GM23338 (cell line): ENCODE measurements around the gene FLNA.

Experiments
- CREB1 ChIP-seq: fragments of 250-450 bp; sonication (Bioruptor Pico); IDR thresholded peaks from 2 replicates; pipeline ENCODE4 v1.5.0; 2020; ENCODE audit warnings: low read depth, mild to moderate bottlenecking, moderate library complexity
- EZH2 ChIP-seq: fragments of 200-600 bp; sonication (generic); IDR thresholded peaks from one replicate; pipeline ENCODE4 v1.8.0; 2017; ENCODE audit warnings: antibody characterized with exemption, mild to moderate bottlenecking, low read depth; ENCODE audit not compliant: unreplicated experiment
- EZH2phosphoT487 ChIP-seq: fragments of 200-600 bp; sonication (generic); IDR thresholded peaks from one replicate; pipeline ENCODE4 v1.8.1; 2018; ENCODE audit warnings: antibody characterized with exemption; ENCODE audit not compliant: unreplicated experiment
- JUNB ChIP-seq: IDR thresholded peaks from one replicate; pipeline ENCODE4 v1.6.1; 2016; ENCODE audit warnings: antibody characterized with exemption; ENCODE audit not compliant: unreplicated experiment
- NANOG ChIP-seq: IDR thresholded peaks from 2 replicates; pipeline ENCODE4 v1.6.1; 2016; ENCODE audit warnings: antibody characterized with exemption, borderline replicate concordance
- POLR2AphosphoS5 ChIP-seq: IDR thresholded peaks from 2 replicates; pipeline ENCODE4 v1.6.1; 2016; ENCODE audit warnings: antibody characterized with exemption, low read depth
- ZNF114 ChIP-seq: fragments of 250-450 bp; sonication (Bioruptor Pico); IDR thresholded peaks from 2 replicates; pipeline ENCODE4 v1.5.0; 2020; ENCODE audit warnings: mild to moderate bottlenecking, moderate library complexity
- ZNF331 ChIP-seq: fragments of 250-450 bp; sonication (Bioruptor Pico); IDR thresholded peaks from 2 replicates; pipeline ENCODE4 v1.5.0; 2020; ENCODE audit warnings: low read depth, mild to moderate bottlenecking, moderate library complexity
- TF ChIP-seq, protein P1 (sequence below), 2 experiments: fragments of 200-600 bp in 1 of 2; sonication (generic) in 1 of 2; conservative IDR thresholded peaks; 2 replicates each; pipeline versions ENCODE4 v1.5.1 to v1.6.1; 2016 to 2017; ENCODE audit warnings: antibody characterized with exemption in 2 of 2, low read depth in 2 of 2, mild to moderate bottlenecking in 2 of 2, moderate library complexity in 1 of 2
- TF ChIP-seq, protein P2 (sequence below): IDR thresholded peaks from 2 replicates; pipeline ENCODE4 v1.6.1; 2016; ENCODE audit warnings: antibody characterized with exemption
- TF ChIP-seq, protein P3 (sequence below): IDR thresholded peaks from one replicate; pipeline ENCODE4 v1.6.1; 2018; ENCODE audit warnings: antibody characterized with exemption; ENCODE audit not compliant: unreplicated experiment
- TF ChIP-seq, protein P4 (sequence below): fragments of 250-450 bp; sonication (Bioruptor Pico); IDR thresholded peaks from 2 replicates; pipeline ENCODE4 v1.5.0; 2020; ENCODE audit warnings: mild to moderate bottlenecking, moderate library complexity

DNA sequence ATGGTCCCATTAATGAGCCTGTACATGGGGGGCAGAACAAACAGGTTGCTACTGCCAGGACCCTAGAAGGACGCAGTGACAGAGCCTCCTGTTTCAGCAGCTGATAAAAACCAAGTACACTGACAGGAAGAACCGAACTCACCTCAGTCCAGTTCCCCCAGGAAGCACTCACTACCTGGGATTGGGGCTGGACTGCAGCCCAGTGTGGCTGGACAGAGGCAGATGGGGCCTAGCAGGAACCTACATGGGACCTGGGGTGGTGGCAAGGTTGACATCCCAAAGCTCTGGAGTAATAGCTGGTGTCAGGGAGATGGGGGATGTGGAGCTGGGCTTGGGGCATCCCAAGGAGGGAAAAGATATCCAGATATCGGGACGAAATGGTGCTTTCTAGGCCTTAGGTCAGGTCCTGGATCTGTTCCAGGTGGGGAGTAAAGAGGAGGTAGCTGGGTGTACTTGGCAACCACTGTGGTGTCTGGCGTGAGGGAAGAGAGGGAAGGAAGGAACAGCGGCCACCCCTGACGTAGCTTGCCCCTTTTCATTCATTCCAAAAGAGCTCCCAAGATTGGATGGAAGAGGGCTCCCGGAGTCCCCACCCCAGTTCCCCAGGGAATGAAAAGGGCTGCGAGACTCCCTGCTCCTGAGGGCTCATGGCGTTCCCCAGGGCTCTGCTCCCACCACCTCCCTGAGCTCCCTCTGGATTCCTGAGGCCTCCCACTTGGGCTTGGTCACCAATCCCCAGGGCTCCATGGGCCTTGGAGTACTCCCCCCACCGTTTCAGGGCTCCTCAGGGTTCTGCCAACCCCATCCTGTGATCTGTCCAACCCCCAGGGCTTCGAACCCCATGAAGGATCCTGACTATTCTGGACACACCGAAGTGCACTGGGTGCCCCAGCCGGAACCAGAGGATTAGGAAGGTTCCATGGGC is 9.2 kb upstream of the FLNA start:
- TF ChIP-seq, protein P1, sequence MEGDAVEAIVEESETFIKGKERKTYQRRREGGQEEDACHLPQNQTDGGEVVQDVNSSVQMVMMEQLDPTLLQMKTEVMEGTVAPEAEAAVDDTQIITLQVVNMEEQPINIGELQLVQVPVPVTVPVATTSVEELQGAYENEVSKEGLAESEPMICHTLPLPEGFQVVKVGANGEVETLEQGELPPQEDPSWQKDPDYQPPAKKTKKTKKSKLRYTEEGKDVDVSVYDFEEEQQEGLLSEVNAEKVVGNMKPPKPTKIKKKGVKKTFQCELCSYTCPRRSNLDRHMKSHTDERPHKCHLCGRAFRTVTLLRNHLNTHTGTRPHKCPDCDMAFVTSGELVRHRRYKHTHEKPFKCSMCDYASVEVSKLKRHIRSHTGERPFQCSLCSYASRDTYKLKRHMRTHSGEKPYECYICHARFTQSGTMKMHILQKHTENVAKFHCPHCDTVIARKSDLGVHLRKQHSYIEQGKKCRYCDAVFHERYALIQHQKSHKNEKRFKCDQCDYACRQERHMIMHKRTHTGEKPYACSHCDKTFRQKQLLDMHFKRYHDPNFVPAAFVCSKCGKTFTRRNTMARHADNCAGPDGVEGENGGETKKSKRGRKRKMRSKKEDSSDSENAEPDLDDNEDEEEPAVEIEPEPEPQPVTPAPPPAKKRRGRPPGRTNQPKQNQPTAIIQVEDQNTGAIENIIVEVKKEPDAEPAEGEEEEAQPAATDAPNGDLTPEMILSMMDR (conservative IDR thresholded peaks at IDR 0.05; ENCODE audit: low read depth in 2 of 2), result no peak
- TF ChIP-seq, protein P2, sequence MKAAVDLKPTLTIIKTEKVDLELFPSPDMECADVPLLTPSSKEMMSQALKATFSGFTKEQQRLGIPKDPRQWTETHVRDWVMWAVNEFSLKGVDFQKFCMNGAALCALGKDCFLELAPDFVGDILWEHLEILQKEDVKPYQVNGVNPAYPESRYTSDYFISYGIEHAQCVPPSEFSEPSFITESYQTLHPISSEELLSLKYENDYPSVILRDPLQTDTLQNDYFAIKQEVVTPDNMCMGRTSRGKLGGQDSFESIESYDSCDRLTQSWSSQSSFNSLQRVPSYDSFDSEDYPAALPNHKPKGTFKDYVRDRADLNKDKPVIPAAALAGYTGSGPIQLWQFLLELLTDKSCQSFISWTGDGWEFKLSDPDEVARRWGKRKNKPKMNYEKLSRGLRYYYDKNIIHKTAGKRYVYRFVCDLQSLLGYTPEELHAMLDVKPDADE, result no peak
- no peak; the same call in 1 of the 2 replicates for TF ChIP-seq POLR2AphosphoS5
- no peak for TF ChIP-seq EZH2phosphoT487
- no peak for TF ChIP-seq EZH2
- TF ChIP-seq, protein P3, sequence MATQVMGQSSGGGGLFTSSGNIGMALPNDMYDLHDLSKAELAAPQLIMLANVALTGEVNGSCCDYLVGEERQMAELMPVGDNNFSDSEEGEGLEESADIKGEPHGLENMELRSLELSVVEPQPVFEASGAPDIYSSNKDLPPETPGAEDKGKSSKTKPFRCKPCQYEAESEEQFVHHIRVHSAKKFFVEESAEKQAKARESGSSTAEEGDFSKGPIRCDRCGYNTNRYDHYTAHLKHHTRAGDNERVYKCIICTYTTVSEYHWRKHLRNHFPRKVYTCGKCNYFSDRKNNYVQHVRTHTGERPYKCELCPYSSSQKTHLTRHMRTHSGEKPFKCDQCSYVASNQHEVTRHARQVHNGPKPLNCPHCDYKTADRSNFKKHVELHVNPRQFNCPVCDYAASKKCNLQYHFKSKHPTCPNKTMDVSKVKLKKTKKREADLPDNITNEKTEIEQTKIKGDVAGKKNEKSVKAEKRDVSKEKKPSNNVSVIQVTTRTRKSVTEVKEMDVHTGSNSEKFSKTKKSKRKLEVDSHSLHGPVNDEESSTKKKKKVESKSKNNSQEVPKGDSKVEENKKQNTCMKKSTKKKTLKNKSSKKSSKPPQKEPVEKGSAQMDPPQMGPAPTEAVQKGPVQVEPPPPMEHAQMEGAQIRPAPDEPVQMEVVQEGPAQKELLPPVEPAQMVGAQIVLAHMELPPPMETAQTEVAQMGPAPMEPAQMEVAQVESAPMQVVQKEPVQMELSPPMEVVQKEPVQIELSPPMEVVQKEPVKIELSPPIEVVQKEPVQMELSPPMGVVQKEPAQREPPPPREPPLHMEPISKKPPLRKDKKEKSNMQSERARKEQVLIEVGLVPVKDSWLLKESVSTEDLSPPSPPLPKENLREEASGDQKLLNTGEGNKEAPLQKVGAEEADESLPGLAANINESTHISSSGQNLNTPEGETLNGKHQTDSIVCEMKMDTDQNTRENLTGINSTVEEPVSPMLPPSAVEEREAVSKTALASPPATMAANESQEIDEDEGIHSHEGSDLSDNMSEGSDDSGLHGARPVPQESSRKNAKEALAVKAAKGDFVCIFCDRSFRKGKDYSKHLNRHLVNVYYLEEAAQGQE, result no peak
- TF ChIP-seq JUNB, result no peak
- no peak for TF ChIP-seq ZNF331 (CRISPR knock-in tag)
- TF ChIP-seq, protein P4, sequence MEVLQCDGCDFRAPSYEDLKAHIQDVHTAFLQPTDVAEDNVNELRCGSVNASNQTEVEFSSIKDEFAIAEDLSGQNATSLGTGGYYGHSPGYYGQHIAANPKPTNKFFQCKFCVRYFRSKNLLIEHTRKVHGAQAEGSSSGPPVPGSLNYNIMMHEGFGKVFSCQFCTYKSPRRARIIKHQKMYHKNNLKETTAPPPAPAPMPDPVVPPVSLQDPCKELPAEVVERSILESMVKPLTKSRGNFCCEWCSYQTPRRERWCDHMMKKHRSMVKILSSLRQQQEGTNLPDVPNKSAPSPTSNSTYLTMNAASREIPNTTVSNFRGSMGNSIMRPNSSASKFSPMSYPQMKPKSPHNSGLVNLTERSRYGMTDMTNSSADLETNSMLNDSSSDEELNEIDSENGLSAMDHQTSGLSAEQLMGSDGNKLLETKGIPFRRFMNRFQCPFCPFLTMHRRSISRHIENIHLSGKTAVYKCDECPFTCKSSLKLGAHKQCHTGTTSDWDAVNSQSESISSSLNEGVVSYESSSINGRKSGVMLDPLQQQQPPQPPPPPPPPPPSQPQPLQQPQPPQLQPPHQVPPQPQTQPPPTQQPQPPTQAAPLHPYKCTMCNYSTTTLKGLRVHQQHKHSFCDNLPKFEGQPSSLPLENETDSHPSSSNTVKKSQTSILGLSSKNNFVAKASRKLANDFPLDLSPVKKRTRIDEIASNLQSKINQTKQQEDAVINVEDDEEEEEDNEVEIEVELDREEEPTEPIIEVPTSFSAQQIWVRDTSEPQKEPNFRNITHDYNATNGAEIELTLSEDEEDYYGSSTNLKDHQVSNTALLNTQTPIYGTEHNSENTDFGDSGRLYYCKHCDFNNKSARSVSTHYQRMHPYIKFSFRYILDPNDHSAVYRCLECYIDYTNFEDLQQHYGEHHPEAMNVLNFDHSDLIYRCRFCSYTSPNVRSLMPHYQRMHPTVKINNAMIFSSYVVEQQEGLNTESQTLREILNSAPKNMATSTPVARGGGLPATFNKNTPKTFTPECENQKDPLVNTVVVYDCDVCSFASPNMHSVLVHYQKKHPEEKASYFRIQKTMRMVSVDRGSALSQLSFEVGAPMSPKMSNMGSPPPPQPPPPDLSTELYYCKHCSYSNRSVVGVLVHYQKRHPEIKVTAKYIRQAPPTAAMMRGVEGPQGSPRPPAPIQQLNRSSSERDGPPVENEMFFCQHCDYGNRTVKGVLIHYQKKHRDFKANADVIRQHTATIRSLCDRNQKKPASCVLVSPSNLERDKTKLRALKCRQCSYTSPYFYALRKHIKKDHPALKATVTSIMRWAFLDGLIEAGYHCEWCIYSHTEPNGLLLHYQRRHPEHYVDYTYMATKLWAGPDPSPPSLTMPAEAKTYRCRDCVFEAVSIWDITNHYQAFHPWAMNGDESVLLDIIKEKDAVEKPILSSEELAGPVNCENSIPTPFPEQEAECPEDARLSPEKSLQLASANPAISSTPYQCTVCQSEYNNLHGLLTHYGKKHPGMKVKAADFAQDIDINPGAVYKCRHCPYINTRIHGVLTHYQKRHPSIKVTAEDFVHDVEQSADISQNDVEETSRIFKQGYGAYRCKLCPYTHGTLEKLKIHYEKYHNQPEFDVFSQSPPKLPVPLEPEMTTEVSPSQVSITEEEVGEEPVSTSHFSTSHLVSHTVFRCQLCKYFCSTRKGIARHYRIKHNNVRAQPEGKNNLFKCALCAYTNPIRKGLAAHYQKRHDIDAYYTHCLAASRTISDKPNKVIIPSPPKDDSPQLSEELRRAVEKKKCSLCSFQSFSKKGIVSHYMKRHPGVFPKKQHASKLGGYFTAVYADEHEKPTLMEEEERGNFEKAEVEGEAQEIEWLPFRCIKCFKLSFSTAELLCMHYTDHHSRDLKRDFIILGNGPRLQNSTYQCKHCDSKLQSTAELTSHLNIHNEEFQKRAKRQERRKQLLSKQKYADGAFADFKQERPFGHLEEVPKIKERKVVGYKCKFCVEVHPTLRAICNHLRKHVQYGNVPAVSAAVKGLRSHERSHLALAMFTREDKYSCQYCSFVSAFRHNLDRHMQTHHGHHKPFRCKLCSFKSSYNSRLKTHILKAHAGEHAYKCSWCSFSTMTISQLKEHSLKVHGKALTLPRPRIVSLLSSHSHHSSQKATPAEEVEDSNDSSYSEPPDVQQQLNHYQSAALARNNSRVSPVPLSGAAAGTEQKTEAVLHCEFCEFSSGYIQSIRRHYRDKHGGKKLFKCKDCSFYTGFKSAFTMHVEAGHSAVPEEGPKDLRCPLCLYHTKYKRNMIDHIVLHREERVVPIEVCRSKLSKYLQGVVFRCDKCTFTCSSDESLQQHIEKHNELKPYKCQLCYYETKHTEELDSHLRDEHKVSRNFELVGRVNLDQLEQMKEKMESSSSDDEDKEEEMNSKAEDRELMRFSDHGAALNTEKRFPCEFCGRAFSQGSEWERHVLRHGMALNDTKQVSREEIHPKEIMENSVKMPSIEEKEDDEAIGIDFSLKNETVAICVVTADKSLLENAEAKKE (CRISPR knock-in tag), result no peak
- no peak for TF ChIP-seq ZNF114 (CRISPR knock-in tag)
- TF ChIP-seq CREB1 (CRISPR knock-in tag), result no peak
- no peak for TF ChIP-seq NANOG
